Osteocyte (in vitro differentiated cells): ENCODE results near the gene INO80C. TPM values are rescaled to one million over a fixed set of nuclear protein-coding genes. Genes with fewer than 3 reads are reported as not detected.

Experiments
- DNase-seq: peaks from one replicate; pipeline ENCODE4 v3.0.0; 2021; ENCODE audit warnings: mixed read lengths; ENCODE audit not compliant: unreplicated experiment; ENCODE audit errors: extremely low spot score
- H3K27ac Mint-ChIP-seq: one replicate; pipeline ENCODE4 v1.8.0; 2021; ENCODE audit warnings: mild to moderate bottlenecking, mixed read lengths; ENCODE audit not compliant: unreplicated experiment
- H3K27me3 Mint-ChIP-seq: one replicate; pipeline ENCODE4 v1.8.0; 2021; ENCODE audit warnings: mixed read lengths; ENCODE audit not compliant: unreplicated experiment
- H3K36me3 Mint-ChIP-seq: one replicate; pipeline ENCODE4 v1.8.0; 2021; ENCODE audit warnings: mixed read lengths; ENCODE audit not compliant: unreplicated experiment
- H3K4me1 Mint-ChIP-seq: one replicate; pipeline ENCODE4 v1.8.0; 2021; ENCODE audit warnings: mixed read lengths; ENCODE audit not compliant: unreplicated experiment
- H3K4me3 Mint-ChIP-seq: one replicate; pipeline ENCODE4 v1.8.0; 2021; ENCODE audit warnings: mild to moderate bottlenecking, moderate library complexity, mixed read lengths; ENCODE audit not compliant: unreplicated experiment
- H3K9me3 Mint-ChIP-seq: one replicate; pipeline ENCODE4 v1.8.0; 2021; ENCODE audit warnings: mixed read lengths; ENCODE audit not compliant: unreplicated experiment
- total RNA-seq: library from RNA; stranded (reverse); gene quantifications from 2 replicates; pipeline ENCODE4 v1.2.1, GENCODE V29; 2021
- TF ChIP-seq, protein P1 (sequence below): fragments of 200-600 bp; sonication (generic); IDR thresholded peaks from 2 replicates; pipeline ENCODE4 v1.5.0; 2021; ENCODE audit warnings: antibody characterized with exemption, mild to moderate bottlenecking, moderate library complexity

The INO80C gene
- total RNA-seq, 1 donor from 2014 or later: 30.2 TPM

DNA sequence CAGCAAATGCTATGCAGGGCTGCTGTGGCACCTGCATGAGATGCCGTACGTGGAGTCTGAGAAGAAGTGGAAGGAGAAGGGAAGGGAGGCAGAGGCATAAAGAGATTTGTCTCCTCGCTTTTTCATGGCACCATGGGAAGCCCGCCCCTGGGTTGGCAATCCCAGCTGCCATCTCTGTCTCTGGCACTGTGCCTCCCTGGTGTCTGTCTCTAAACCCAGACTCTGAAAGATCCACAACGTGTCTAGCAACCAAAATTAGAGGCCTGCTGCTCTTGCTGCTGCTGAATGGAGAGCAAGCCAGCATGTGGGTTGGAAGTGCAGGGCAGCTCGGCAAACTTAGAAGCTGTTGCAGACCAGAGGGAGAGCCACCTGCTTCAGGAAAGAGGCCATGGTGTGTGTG lies 53.1 kb downstream of the INO80C start:
- Mint-ChIP-seq H3K27ac (no peak overlapping the region), H3K36me3 (no peaks in the 10 kb centered on the region), H3K9me3 (no peaks in the 10 kb centered on the region), H3K27me3 (no peaks in the 10 kb centered on the region), H3K4me1 (peaks cover 24% of the 10 kb centered on the region), H3K4me3 (no peak overlapping the region)
- DNase-seq: no peak
- TF ChIP-seq, protein P1, sequence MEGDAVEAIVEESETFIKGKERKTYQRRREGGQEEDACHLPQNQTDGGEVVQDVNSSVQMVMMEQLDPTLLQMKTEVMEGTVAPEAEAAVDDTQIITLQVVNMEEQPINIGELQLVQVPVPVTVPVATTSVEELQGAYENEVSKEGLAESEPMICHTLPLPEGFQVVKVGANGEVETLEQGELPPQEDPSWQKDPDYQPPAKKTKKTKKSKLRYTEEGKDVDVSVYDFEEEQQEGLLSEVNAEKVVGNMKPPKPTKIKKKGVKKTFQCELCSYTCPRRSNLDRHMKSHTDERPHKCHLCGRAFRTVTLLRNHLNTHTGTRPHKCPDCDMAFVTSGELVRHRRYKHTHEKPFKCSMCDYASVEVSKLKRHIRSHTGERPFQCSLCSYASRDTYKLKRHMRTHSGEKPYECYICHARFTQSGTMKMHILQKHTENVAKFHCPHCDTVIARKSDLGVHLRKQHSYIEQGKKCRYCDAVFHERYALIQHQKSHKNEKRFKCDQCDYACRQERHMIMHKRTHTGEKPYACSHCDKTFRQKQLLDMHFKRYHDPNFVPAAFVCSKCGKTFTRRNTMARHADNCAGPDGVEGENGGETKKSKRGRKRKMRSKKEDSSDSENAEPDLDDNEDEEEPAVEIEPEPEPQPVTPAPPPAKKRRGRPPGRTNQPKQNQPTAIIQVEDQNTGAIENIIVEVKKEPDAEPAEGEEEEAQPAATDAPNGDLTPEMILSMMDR: no peak

DNA sequence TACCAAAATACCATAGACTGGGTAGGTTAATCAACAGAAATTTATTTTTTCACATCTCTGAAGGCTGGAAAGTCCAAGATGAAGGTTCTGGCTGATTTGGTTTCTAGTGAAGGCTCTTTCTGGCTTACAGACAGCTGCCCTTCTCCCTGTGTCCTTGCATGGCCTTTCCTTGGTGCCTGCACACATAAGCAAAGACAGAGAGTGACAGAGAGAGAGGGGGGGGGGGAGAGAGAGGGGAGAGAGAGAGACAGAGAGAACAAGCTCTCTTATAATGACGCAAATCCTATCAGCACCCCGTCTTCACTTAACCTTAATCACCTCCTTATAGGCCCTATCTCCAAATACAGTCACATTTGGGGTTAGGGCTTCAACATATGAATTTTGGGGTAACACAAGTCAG lies 53.9 kb downstream of the INO80C start:
- Mint-ChIP-seq H3K36me3 (no peaks in the 10 kb centered on the region), H3K4me1 (peaks cover 24% of the 10 kb centered on the region), H3K9me3 (no peaks in the 10 kb centered on the region), H3K27ac (no peak overlapping the region), H3K27me3 (no peaks in the 10 kb centered on the region), H3K4me3 (no peak overlapping the region)
- no peak for DNase-seq
- TF ChIP-seq, protein P1: no peak

DNA sequence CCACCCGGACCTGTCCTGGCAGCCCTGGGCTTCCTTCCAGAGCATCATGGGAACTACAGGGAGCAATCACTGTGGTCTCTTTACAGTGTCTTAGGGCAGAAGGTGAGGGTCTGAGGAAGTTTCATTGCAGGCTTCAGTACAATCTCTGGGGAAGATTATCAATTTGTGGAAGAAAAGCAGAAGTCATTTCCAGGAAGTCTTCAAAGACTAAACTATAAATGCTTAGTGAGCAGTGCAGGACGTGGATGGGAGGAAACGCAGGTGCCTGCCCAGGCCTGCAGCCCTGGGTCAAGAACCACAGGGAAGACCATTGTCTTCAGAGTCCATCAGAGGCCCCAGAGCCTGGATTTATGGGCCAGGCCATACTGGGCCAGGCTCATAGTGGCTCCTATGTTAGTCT lies 54.3 kb downstream of the INO80C start:
- Mint-ChIP-seq H3K9me3 (no peaks in the 10 kb centered on the region), H3K36me3 (no peaks in the 10 kb centered on the region), H3K4me1 (peaks cover 29% of the 10 kb centered on the region), H3K4me3 (no peak overlapping the region), H3K27ac (no peak overlapping the region), H3K27me3 (no peaks in the 10 kb centered on the region)
- no peak for DNase-seq
- TF ChIP-seq, protein P1: no peak

DNA sequence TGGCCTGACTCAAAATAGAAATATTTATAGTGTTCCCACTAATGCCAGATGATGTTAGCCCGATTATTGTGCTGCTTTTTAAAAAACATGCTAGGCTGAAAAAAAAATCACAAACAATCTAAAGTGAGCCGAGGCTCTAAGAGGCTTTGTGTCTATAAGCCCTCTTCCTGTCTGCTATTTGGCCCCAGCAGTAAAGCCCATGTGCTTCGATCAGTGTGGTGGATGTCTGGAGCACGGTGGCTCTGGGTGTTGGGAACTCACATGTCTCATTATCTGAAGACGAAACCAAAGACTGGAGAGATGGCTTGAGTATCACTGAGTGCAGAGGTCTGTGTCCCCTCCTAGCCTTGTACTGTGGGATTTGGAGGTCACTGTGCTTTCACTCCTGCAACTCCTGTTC lies 55.1 kb downstream of the INO80C start:
- Mint-ChIP-seq H3K27ac (peak overlapping the region; percentile 29), H3K9me3 (no peaks in the 10 kb centered on the region), H3K4me1 (peaks cover 34% of the 10 kb centered on the region), H3K4me3 (no peak overlapping the region), H3K27me3 (no peaks in the 10 kb centered on the region), H3K36me3 (no peaks in the 10 kb centered on the region)
- TF ChIP-seq, protein P1: no peak
- DNase-seq: no peak

DNA sequence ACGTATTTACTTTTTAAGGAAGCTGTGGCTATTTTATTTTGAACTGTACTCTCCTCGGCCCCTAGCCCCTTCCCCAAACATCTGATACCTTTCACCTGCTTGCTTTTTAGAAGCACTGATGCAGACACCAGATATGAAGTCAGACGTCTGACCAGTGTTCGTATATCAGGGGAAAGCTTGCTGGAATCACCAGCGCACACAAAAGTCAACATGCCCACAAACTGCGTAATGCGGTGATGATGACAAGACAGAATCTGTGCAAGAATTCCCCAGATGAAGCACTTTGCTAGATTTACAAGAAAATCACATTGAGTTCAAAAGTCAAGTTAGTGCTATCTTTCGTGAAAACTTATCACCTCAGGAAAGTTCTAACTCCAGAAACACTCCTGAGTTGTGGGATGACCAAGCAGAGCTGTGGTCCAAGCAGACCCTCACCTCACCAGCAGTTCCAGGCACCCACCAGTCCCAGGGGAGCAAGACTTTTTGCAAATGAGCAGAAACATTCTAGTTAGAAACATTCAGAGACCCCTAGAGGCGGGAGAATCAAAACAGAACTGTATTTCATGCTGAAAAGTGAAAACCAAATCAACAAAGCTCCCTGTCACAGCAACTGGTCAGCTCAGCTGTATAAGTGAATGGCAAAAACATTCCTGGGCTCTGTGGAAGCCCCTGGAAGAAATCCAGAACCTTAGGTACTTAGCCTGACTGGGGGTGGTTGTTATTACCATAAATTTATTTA lies 55.7 kb downstream of the INO80C start:
- Mint-ChIP-seq H3K27me3 (no peaks in the 10 kb centered on the region), H3K4me3 (no peak overlapping the region), H3K36me3 (no peaks in the 10 kb centered on the region), H3K27ac (peak overlapping the region; percentile 75), H3K4me1 (peaks cover 41% of the 10 kb centered on the region), H3K9me3 (no peaks in the 10 kb centered on the region)
- no peak for DNase-seq
- TF ChIP-seq, protein P1: peak; percentile 30
